Peyer's patch (tissue), 4 donors: ENCODE measurements around the gene CCR7.

Experiments
- CTCF ChIP-seq, 6 experiments: fragments of 450-650 bp in 4 of 6; fragments of 200-600 bp in 2 of 6; sonication (generic) in 1 of 6; IDR thresholded peaks; one replicate each; pipeline ENCODE4 v1.5.1; 2017 to 2019; ENCODE audit warnings: antibody characterized with exemption in 6 of 6, mild to moderate bottlenecking in 3 of 6, moderate library complexity in 1 of 6
- POLR2A ChIP-seq, 2 donors: fragments of 450-650 bp; IDR thresholded peaks; one replicate each; pipeline ENCODE4 v1.5.1; 2017; ENCODE audit warnings: antibody characterized with exemption in 2 of 2, mild to moderate bottlenecking in 2 of 2, moderate library complexity in 2 of 2

DNA sequence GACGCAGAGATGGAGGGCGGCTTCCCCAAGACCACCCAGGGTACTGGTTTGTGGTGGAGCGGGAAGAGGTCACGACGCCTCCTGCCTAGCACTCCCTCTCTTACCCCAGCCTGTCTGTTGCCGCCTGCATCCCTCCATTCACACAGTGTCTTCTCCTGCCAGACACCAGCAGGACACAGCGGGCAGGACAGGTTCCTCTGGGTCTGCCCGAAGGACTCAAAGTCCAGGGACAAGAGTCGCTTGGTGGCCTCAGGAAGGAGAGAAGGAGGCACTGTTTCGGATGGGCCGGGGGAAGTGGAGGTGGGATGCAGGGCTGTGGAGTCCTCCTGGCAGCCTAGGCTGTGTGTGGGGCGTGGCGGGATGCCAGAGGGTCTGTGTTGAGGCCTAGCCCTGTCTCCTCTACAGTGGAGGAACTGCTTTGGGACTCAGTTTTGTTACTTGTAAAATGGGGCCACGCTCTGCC, 44.2 kb downstream of the CCR7 start:
- no peak for TF ChIP-seq CTCF (IDR thresholded peaks at IDR 0.05)
- no peak for TF ChIP-seq POLR2A (IDR thresholded peaks at IDR 0.05)
